Coronary artery (tissue), 2 donors: ENCODE measurements around the gene GAPDH.
"Not testable (repeated sequence)": the region's sequence is repeated elsewhere in the genome, so short reads cannot be mapped to it uniquely, and the experiment has no call there.

Experiments
- DNase-seq: peaks from one replicate; pipeline ENCODE4 v3.0.0-alpha.2; 2017; ENCODE audit warnings: low spot score
- H3K27ac ChIP-seq, 2 donors: fragments of 200-600 bp; sonication (generic); one replicate each; pipeline ENCODE4 v1.5.1; 2016 to 2019
- H3K4me3 ChIP-seq: fragments of 200-600 bp; sonication (generic); 2 replicates; pipeline ENCODE4 v1.5.1; 2016; ENCODE audit warnings: mild to moderate bottlenecking, moderate library complexity
- CTCF ChIP-seq: fragments of 200-600 bp; sonication (generic); IDR thresholded peaks from one replicate; pipeline ENCODE4 v1.5.1; 2019; ENCODE audit warnings: antibody characterized with exemption

GAPDH gene

GRCh38 chr12:6570264-6570887 is 36.1 kb downstream of the GAPDH start:
- H3K27ac ChIP-seq: no peak overlapping the region
- no peak for TF ChIP-seq CTCF
- no peak overlapping the region for H3K4me3 ChIP-seq
- no peak for DNase-seq

- Histone ChIP-seq H3K27ac (no peak overlapping the region), H3K4me3 (no peak overlapping the region)
- TF ChIP-seq CTCF: no peak
- no peak for DNase-seq
These were observed 38.7 kb downstream of the GAPDH start for GRCh38 chr12:6573001-6573400.

- no peak for TF ChIP-seq CTCF
- Histone ChIP-seq H3K4me3 (no peak overlapping the region), H3K27ac (no peak overlapping the region)
- no peak for DNase-seq
These were observed 40.4 kb downstream of the GAPDH start for GRCh38 chr12:6574576-6575295.

- Histone ChIP-seq H3K27ac (no peak overlapping the region), H3K4me3 (no peak overlapping the region)
- TF ChIP-seq CTCF: no peak
- DNase-seq: no peak
These were observed 41.3 kb downstream of the GAPDH start for GRCh38 chr12:6575648-6576047.

- TF ChIP-seq CTCF: no peak
- no peak for DNase-seq
These were observed 47.9 kb downstream of the GAPDH start for GRCh38 chr12:6582196-6582595.

GRCh38 chr12:6582959-6583358 is 48.6 kb downstream of the GAPDH start:
- H3K27ac ChIP-seq: no peak overlapping the region
- no peak for TF ChIP-seq CTCF
- no peak overlapping the region for H3K4me3 ChIP-seq
- DNase-seq: no peak

More at GRCh38 chr12:6582196-6582595, 47.9 kb downstream of the GAPDH start:
- Histone ChIP-seq H3K4me3 (no peak overlapping the region), H3K27ac (no peak overlapping the region)

- no peak overlapping the region for H3K4me3 ChIP-seq
- no peak for DNase-seq
- TF ChIP-seq CTCF: no peak
These were observed 50.0 kb downstream of the GAPDH start for GRCh38 chr12:6584293-6584692.

GRCh38 chr12:6586569-6586968 is 52.3 kb downstream of the GAPDH start:
- DNase-seq, H3K4me3 ChIP-seq, H3K27ac ChIP-seq: not testable (repeated sequence)

More at GRCh38 chr12:6584293-6584692, 50.0 kb downstream of the GAPDH start:
- no peak overlapping the region for H3K27ac ChIP-seq
